Osteoblast (primary cell): ENCODE measurements around the gene EXOC3L1. TPM values are rescaled to one million over a fixed set of nuclear protein-coding genes. Genes with fewer than 3 reads are reported as not detected.

Experiments used
- DNase-seq: peaks from one replicate; pipeline ENCODE4 v3.0.0; 2011; ENCODE audit warnings: low spot score, mixed read lengths; ENCODE audit not compliant: insufficient read length; ENCODE audit errors: missing footprints
- H2AFZ ChIP-seq: 2 replicates; pipeline ENCODE4 v1.6.0; 2011; ENCODE audit warnings: mild to moderate bottlenecking, low read length
- H3K27ac ChIP-seq: 2 replicates; pipeline ENCODE4 v1.5.1; 2011; ENCODE audit warnings: mild to moderate bottlenecking, low read depth, low read length, moderate library complexity
- H3K27me3 ChIP-seq: 2 replicates; pipeline ENCODE4 v1.6.0; 2012; ENCODE audit warnings: mild to moderate bottlenecking, control low read depth, inconsistent platforms, low read length, moderate library complexity; ENCODE audit not compliant: insufficient read depth
- H3K36me3 ChIP-seq: 2 replicates; pipeline ENCODE4 v1.5.1; 2011; ENCODE audit warnings: mild to moderate bottlenecking, low read length, control low read depth, moderate library complexity; ENCODE audit not compliant: insufficient read depth
- H3K4me1 ChIP-seq: 2 replicates; pipeline ENCODE4 v1.5.1; 2011; ENCODE audit warnings: mild to moderate bottlenecking, low read length, control low read depth, moderate library complexity; ENCODE audit not compliant: insufficient read depth
- H3K4me2 ChIP-seq: 2 replicates; pipeline ENCODE4 v1.6.0; 2011; ENCODE audit warnings: mild to moderate bottlenecking, low read length; ENCODE audit not compliant: insufficient read depth
- H3K4me3 ChIP-seq: fragments of 200-600 bp; sonication (generic); 3 replicates; pipeline ENCODE4 v1.5.1; 2012; ENCODE audit warnings: mild to moderate bottlenecking, low read length, inconsistent platforms; ENCODE audit not compliant: insufficient read depth
- H3K79me2 ChIP-seq: 2 replicates; pipeline ENCODE4 v1.6.0; 2012; ENCODE audit warnings: mild to moderate bottlenecking, low read length, control low read depth, inconsistent platforms; ENCODE audit not compliant: insufficient read depth
- H3K9me3 ChIP-seq: 2 replicates; pipeline ENCODE4 v1.5.1; 2011; ENCODE audit warnings: low read depth, low read length, control low read depth
- H4K20me1 ChIP-seq: 2 replicates; pipeline ENCODE4 v1.6.0; 2012; ENCODE audit warnings: mild to moderate bottlenecking, low read length, control low read depth; ENCODE audit not compliant: insufficient read depth
- total RNA-seq: library from RNA; depleted of rRNA; stranded (reverse); fragments of >200 nt; gene quantifications from 2 replicates; pipeline ENCODE4 v1.2.3, GENCODE V29; 2012
- TF ChIP-seq, protein P1 (sequence below): IDR thresholded peaks from 2 replicates; pipeline ENCODE4 v1.5.1; 2011; ENCODE audit warnings: mild to moderate bottlenecking, low read depth, low read length, moderate library complexity; ENCODE audit errors: extremely low read depth

The EXOC3L1 gene
- total RNA-seq, 1 donor, result not detected

DNA sequence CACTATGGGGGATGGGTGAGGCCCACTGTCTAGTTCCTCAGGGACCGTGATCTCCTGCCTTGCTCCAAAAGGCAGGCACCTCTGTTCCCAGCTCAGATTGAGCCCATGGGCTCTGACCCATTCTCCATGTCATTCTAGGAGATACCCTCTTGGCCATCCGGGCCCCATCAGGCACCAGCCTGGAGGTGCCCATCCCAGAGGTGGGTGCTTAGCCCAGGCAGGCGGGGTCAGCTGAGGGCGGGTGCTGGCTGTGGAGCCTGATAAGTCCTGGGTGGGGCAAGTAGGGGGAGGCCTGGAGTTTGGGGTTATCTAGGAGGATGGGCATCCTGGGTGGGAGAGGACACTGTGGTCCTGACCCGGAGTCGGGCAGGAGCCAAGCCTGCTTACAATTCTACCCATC, 4.3 kb upstream of the EXOC3L1 start:
- Histone ChIP-seq H3K27me3 (no peaks in the 10 kb centered on the region), H3K79me2 (peaks cover 42% of the 10 kb centered on the region), H4K20me1 (peaks cover 46% of the 10 kb centered on the region), H2AFZ (no peak overlapping the region), H3K27ac (no peak overlapping the region), H3K9me3 (no peaks in the 10 kb centered on the region), H3K36me3 (peaks cover 49% of the 10 kb centered on the region), H3K4me1 (peaks cover 30% of the 10 kb centered on the region), H3K4me3 (no peak overlapping the region), H3K4me2 (peak overlapping the region; percentile 98)
- TF ChIP-seq, protein P1, sequence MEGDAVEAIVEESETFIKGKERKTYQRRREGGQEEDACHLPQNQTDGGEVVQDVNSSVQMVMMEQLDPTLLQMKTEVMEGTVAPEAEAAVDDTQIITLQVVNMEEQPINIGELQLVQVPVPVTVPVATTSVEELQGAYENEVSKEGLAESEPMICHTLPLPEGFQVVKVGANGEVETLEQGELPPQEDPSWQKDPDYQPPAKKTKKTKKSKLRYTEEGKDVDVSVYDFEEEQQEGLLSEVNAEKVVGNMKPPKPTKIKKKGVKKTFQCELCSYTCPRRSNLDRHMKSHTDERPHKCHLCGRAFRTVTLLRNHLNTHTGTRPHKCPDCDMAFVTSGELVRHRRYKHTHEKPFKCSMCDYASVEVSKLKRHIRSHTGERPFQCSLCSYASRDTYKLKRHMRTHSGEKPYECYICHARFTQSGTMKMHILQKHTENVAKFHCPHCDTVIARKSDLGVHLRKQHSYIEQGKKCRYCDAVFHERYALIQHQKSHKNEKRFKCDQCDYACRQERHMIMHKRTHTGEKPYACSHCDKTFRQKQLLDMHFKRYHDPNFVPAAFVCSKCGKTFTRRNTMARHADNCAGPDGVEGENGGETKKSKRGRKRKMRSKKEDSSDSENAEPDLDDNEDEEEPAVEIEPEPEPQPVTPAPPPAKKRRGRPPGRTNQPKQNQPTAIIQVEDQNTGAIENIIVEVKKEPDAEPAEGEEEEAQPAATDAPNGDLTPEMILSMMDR, result no peak
- DNase-seq, result no peak

DNA sequence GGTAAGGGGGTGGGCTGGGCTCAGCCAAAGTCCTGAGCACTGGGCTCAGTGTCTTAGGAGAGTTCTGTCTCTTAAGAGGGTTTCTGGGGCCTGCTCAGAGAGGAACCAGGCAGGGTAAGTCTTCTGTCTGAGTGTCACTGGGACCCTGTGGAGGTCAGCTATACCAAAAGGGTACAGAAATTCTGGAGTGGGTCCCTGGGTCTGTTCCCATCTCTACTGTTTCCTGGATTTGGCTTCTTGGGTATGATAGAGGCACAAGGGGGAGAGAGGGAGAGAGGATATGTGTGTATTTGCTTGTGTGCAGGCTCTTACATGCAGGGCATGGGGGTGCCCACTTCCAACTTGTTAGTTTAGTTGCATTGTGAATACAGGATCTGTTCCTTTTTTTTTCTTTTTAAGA, 3.6 kb upstream of the EXOC3L1 start:
- Histone ChIP-seq H3K27me3 (no peaks in the 10 kb centered on the region), H3K27ac (peak overlapping the region; percentile 76), H3K79me2 (peaks cover 42% of the 10 kb centered on the region), H3K9me3 (no peaks in the 10 kb centered on the region), H2AFZ (no peak overlapping the region), H3K36me3 (peaks cover 49% of the 10 kb centered on the region), H3K4me3 (peak overlapping the region; percentile 88), H4K20me1 (peaks cover 44% of the 10 kb centered on the region), H3K4me2 (peak overlapping the region; percentile 98), H3K4me1 (peaks cover 30% of the 10 kb centered on the region)
- TF ChIP-seq, protein P1, result no peak
- peak; percentile 59 for DNase-seq

DNA sequence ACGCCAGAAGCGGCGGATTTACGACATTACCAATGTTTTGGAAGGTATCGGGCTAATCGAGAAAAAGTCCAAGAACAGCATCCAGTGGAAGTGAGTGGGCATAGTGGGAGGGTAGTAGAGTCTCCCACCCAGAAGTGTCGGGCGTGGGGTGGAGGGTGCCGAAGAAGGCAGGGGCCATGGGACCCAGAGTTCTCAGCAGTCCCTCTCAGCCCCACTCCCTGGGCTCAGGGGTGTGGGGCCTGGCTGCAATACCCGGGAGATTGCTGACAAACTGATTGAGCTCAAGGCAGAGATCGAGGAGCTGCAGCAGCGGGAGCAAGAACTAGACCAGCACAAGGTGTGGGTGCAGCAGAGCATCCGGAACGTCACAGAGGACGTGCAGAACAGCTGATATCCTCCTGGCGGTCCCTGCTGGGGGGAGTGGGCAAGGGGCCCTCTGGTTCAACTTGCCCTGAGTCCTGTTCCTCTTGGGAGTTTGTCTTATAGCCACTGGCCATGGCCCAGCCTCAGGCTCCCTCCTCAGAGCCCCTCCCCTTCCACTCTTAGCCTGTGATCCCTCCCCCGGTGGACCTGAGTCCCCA, 2.9 kb upstream of the EXOC3L1 start:
- H4K20me1 ChIP-seq, result peaks cover 38% of the 10 kb centered on the region

DNA sequence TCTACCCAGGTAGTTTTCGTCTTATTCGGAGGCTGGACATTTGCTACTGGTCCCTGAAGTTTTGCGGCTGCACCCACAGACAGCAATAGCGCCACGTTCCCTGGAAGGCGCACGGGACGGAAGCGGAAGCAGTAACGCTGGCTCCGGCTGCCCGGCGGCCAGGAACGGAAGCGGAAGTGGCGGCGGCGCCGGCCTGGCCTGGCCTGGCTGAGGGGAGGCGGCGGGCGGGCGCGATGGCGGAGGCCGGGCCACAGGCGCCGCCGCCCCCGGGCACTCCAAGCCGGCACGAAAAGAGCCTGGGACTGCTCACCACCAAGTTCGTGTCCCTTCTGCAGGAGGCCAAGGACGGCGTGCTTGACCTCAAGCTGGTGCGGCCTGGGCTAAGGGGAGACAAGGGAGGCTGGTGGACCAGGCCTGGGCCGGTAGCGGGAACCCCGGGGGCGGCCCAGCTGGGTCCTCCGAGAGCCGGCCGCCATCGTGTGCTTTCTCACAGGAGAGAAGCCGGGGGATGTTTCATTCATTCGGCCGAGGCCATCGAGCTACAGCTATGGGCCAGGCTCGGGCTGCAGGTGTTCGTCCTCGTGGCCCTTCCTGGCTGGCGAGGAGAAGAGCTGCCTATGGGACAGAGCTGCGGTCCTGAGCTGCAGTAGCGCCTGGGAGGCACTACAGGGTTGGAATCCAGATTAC, 2.2 kb upstream of the EXOC3L1 start, which contains the start of gene E2F4:
Gene E2F4, plus strand, starts transcription at position 161 of the 687 bp plus-strand sequence. Its CDS starts 73 bp downstream, at position 234.
- peaks cover 42% of the 10 kb centered on the region for H3K79me2 ChIP-seq
- DNase-seq, result peak; percentile 100
- H3K9me3 ChIP-seq, result no peaks in the 10 kb centered on the region
- H3K4me2 ChIP-seq, result peak within 1 kb of the TSS; percentile 98
- TF ChIP-seq, protein P1, result no peak
- peak within 1 kb of the TSS; percentile 45 for H2AFZ ChIP-seq
- peak within 1 kb of the TSS; percentile 76 for H3K27ac ChIP-seq
- peaks cover 38% of the 10 kb centered on the region for H3K36me3 ChIP-seq
- peak within 1 kb of the TSS; percentile 88 for H3K4me3 ChIP-seq
- peaks cover 36% of the 10 kb centered on the region for H4K20me1 ChIP-seq
- H3K4me1 ChIP-seq, result peaks cover 30% of the 10 kb centered on the region
- no peaks in the 10 kb centered on the region for H3K27me3 ChIP-seq

More for the DNA sequence above, 2.9 kb upstream of the EXOC3L1 start:
- TF ChIP-seq, protein P1, result no peak
- Histone ChIP-seq H3K27me3 (no peaks in the 10 kb centered on the region), H3K4me1 (peaks cover 30% of the 10 kb centered on the region), H2AFZ (no peak overlapping the region), H3K27ac (peak overlapping the region; percentile 76), H3K79me2 (peaks cover 42% of the 10 kb centered on the region), H3K36me3 (peaks cover 45% of the 10 kb centered on the region), H3K9me3 (no peaks in the 10 kb centered on the region), H3K4me3 (peak overlapping the region; percentile 88), H3K4me2 (peak overlapping the region; percentile 98)
- no peak for DNase-seq
